HFF-Myc (cell line): ENCODE measurements around the gene KRT3.

Experiments used
- DNase-seq: peaks from one replicate; pipeline ENCODE4 v3.0.0-alpha.2; 2011; ENCODE audit warnings: low read depth; ENCODE audit errors: extremely low read depth
- H3K4me3 ChIP-seq: replicated peaks from 2 replicates; pipeline ENCODE4 v1.5.1; 2011; ENCODE audit warnings: low read depth, mild to moderate bottlenecking, control low read depth, low read length
- TF ChIP-seq, protein P1 (sequence below): IDR thresholded peaks from 2 replicates; pipeline ENCODE4 v1.5.1; 2012; ENCODE audit warnings: mild to moderate bottlenecking, low read depth, low read length, control low read depth; ENCODE audit errors: missing control alignments

The KRT3 gene

DNA sequence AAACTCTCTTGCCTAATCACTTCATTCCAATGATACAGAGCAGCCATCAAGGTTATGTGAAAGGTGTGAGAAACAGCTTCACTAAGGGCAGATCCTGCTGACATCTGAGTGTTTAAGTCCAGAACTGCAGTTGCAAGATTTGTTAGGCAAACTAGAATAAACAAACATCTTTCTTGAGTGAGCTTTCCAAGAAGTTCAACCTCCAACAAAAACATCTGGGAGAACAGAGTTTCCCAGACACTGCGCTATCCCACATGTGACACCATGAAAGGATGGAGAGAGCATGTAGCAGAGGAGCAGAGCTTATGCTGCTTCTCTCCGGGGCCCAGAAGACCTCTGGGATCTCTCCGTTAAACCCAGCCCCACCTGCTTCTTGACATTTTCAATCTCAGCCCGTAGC, 24.4 kb downstream of the KRT3 start:
- DNase-seq, result no peak
- TF ChIP-seq, protein P1, sequence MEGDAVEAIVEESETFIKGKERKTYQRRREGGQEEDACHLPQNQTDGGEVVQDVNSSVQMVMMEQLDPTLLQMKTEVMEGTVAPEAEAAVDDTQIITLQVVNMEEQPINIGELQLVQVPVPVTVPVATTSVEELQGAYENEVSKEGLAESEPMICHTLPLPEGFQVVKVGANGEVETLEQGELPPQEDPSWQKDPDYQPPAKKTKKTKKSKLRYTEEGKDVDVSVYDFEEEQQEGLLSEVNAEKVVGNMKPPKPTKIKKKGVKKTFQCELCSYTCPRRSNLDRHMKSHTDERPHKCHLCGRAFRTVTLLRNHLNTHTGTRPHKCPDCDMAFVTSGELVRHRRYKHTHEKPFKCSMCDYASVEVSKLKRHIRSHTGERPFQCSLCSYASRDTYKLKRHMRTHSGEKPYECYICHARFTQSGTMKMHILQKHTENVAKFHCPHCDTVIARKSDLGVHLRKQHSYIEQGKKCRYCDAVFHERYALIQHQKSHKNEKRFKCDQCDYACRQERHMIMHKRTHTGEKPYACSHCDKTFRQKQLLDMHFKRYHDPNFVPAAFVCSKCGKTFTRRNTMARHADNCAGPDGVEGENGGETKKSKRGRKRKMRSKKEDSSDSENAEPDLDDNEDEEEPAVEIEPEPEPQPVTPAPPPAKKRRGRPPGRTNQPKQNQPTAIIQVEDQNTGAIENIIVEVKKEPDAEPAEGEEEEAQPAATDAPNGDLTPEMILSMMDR, result no peak
- no peak overlapping the region for H3K4me3 ChIP-seq

DNA sequence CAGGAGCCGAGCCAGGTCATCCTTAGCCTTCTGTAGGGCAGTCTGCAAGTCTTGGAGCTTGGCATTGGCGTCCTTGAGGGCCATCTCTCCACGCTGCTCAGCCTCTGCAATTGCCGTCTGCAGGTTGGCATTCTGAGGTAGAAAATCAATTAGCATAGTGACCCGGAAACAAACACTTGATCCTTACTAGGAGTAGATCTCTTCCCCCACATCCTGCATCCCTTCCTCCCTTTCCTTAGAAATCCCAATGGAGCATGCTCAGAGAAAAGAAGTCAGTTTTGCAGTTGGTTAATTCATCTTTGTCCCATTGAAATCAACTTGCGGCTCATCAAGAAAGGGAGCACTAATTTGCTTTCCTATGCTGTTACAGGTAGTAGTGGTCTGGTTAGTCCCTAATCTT, 24.8 kb downstream of the KRT3 start:
- no peak overlapping the region for H3K4me3 ChIP-seq
- TF ChIP-seq, protein P1, result no peak
- no peak for DNase-seq

DNA sequence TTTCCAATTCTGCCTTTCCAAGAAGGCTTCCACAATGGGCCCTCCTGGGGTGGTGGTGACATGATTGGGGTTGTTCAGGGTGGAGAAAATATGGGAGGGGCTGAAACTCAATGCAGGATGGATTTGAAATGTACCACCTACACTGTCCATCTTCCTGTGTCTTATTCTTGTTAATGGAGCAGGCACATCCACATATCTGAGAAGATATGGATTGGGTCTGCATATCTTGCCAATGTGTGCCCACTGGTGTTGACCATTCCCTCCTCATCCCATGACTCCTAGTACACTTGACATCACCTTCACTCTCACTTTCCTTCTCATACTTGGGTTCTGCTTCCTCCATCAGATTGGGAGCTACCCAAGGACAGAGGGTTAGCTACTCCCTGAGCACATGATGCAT, 26.0 kb downstream of the KRT3 start:
- DNase-seq, result no peak
- no peak overlapping the region for H3K4me3 ChIP-seq
- TF ChIP-seq, protein P1, result no peak

DNA sequence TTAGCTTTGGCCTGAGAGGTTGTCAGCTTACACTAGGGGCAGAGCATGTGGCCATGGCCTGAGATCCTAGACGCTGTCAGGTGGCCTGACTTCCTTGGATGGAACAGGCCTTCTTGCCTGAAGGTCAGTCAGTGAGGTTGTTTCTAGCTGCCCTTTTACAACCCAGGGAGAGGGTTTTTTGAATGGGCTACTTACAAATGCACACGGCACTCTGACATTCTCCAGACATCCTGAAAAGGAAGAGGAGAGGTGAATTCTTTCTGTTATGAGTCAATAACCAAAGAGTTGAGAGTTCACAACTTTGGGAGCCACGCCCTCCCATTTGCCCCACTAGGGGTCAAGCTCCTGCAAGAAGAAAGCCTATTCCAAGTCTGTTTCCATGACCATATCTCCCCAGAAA, 26.6 kb downstream of the KRT3 start:
- no peak overlapping the region for H3K4me3 ChIP-seq
- TF ChIP-seq, protein P1, result no peak
- DNase-seq, result no peak

DNA sequence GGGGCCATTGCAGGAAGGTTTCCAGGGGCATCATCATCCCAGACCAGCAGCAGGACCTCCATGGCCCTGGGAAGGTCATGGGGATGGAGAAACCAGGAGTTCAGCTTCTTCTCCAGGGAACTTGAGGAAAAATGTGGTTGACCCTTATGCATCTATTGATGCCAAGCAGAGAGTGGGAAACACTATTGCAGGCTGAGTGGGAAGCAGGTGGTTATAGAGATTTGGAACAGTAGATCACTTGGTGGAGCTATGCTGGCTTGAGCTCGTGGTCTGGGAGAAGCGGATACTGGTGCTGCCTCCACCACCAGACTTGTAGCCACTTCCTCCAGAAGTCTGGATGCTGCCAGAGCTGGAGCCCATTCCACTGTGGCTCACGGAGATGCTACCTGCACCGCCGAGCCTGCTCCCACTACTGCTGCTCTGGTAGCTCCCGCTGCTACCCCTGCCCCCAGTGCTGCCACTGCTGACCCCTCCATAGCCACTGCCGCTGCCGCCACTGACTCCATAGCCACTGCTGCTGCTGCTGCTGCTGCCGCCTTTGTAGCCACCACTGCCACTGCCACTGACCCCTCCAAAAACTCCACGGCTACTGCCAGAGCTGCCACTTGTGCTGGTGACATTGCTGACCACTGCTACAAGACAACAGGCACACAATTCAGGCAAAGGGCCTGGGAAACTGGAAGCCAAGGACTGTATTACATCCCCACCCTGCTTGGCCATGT, 27.3 kb downstream of the KRT3 start:
- DNase-seq, result no peak

DNA sequence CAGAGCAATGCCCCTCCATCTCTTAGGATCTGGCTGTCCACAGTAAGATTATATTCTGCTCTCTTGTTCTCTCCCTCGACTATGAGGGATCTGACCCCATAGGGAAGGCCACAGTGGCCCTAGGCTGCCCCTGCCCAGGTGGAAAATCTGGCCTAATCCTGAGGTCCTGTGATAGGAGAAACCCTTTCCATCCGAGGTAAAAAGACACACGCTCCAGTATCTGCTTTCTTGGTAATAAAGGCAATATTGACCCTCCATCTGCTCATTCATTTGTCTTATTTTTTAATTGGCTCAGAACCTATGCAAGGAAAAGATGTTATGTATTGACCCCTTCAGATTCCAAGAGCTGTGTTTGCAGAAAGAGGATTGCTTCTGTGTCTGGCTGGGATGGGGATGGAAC, 28.5 kb downstream of the KRT3 start:
- TF ChIP-seq, protein P1, result no peak
- no peak overlapping the region for H3K4me3 ChIP-seq
- DNase-seq, result no peak

More for the DNA sequence above, 27.3 kb downstream of the KRT3 start:
- no peak overlapping the region for H3K4me3 ChIP-seq
- TF ChIP-seq, protein P1, result no peak

DNA sequence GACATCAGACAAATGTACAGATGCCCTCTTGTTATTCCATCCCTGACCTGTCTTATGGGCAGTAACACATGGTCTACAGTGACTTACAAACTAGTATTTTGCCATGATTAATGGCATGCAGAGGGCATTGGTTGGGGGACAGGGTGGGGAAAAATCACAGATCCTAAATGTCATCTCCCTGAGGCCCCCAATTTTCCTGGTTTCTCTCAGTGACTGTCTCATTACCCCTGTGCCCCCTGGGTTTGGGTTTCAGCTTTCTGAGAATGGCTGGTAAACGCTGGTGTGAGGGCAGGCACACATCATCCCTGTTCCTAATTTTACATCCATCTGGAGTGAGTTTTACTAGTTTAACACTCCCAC, 28.9 kb downstream of the KRT3 start:
- TF ChIP-seq, protein P1, result no peak
- no peak for DNase-seq
- no peak overlapping the region for H3K4me3 ChIP-seq
